HG02884 (cell line): ENCODE results near the gene CFAP107.
"Not testable (repeated sequence)": the region's sequence is repeated elsewhere in the genome, so short reads cannot be mapped to it uniquely, and the experiment has no call there.

Source experiments
- ATAC-seq: cut with Tn5 transposase; IDR thresholded peaks from one replicate; pipeline ENCODE4 v1.9.1; 2021; ENCODE audit warnings: mild to moderate bottlenecking, moderate library complexity; ENCODE audit not compliant: unreplicated experiment

CFAP107 gene, protein sequence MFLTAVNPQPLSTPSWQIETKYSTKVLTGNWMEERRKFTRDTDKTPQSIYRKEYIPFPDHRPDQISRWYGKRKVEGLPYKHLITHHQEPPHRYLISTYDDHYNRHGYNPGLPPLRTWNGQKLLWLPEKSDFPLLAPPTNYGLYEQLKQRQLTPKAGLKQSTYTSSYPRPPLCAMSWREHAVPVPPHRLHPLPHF

DNA sequence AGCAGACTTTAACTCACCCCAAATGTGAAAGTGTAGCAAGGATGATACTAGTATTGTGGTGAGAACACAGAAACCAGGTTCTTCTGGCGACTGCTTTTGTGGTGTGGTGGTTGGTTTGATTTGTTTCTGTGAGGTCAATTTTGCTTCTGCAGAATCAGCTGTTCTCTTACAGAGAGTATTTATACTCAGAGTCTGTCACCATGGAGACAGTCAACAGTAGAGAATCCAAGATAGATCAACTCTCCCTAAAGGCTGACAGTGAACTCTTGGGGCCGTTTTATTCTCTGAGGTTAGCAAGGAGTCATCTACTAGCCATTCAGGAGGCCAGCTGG lies at the start of gene CFAP107:
CFAP107 (plus strand) TSS at position 209 of the 332 bp plus-strand sequence. CDS start 231 bp downstream, outside the sequence.
- no peak for ATAC-seq

DNA sequence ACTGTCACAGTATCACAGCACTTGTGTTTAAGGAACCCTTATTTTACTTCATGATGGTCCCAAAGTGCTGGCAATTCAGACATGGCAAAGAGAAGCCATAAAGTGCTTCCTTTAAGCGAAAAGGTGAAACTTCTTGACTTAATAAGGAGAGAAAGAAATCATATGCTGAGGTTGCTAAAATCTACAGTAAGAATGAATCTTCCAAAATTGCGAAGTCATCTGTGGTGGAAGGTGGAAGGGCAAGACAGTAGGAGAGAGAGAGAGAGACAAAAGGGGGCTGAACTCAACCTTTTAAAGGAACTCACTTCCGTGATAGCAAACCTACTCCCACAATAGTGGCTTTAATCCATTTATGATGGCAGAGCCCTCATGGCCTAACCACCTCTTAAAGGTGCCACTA lies 49.3 kb upstream of the CFAP107 start:
- ATAC-seq: no peak

DNA sequence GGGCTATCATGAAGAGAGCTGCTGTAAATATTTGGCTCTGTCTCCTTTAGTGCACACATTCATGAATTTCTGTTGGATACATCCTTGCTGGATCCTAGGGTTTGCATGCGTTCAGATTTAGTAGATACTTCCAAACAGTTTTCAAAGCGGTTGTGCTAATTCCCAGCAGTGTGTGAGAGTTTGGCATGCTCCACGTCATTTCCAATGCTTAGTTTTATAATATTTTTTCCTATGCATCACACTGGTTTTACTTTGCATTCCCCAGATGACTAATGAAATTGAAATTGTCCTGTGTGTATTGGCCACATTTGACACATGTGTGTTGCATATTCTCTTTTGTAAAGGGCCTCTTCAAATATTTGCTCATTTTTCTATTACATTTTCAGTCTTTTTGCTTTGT lies 48.6 kb upstream of the CFAP107 start:
- no peak for ATAC-seq

DNA sequence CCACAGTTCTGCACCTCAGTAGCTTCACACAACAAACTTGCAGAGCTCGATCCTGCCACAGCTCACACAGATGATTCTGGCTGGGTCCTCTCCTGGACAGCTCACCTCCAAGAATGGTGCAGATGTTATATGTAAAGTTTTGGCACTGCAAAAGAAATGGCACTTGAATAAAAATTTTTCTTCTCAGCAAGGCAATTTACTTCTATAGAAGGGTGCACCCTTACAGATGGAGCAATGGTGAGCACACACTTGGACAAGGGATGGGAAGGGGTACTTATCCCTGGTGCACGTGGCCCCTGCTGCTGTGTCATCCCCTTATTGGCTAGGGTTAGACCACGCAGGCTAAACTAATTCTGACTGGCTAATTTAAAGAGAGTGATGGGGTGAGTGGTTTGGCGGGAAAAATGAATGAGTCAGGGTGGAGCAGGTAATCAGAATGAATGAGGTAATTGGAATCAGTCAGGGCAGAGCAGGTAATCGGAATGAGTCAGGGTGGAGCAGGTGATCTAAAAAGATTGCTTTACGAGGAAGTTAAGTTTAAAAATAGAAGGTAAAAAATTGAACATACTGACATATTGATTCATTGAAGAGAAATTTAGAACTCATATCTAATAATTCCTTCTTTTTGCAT lies 42.1 kb upstream of the CFAP107 start:
- no peak for ATAC-seq

DNA sequence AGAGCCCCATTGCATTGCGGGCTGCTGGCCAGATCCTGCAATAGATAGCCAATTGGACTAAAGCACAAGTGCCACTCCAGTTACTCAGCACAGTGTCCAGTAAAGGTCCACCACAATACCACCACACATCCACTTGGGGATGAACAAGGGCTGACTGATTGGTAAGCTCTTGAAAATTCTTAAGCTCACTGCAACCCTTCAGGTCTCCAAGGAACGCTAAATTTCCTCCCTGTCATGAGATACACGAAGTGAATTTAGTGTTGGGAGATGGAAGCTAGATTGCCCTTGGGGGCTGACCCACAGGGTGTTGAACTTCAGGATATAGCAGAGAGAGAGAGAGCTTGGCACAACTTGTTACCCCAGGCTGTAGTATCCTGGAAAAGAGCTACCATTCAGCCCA lies 39.9 kb upstream of the CFAP107 start:
- ATAC-seq: no peak

DNA sequence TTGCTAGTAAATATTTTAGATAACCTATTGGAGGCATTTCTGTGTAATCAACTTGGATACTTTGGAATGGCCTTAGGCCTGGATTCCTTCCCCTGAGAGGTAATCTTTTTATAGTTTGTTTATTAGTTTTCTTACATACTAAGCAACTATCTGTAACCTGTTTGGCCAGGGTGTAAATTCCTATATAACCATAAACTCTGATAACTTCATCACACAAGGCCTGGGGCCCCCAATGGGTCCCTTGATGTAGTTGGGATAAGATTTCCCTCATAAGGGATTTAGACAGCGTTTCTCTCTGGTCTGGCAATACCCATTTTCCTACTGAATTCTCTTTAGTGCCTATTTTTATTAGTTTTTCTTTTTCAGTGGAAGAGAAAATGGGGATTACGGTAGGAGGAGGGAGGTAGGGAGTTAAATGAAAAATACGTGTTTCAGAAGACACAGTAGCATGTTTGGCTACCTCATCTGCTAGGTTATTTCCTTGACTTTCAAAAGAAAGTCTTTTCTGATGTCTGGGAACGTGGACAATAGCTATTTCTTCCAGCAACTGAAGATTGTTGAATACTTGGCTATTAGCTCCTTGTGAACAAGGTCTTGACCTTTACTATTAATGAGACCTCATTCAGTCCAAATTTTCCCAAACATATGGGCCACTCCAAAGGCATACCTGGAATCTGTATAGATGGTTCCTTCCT lies 37.5 kb upstream of the CFAP107 start:
- no peak for ATAC-seq

DNA sequence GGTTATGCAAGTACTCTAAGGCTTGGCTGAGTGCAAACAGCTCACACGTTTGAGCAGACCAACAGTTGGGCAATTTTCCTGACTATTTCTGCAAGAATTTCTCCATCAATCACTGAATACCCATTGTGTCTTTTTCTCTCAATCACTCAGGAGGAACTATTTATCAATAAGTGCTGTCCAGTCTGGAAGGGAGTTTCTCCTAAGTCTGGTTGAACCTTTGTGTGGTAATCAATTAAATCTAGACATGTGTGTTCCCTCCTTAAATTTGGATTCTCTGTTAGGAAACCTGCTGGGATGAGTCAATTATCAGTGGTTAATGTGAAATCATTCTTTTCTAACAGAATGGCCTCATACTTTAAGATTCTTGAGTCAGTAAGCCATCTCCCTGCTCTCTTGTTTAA lies 36.9 kb upstream of the CFAP107 start:
- ATAC-seq: no peak

DNA sequence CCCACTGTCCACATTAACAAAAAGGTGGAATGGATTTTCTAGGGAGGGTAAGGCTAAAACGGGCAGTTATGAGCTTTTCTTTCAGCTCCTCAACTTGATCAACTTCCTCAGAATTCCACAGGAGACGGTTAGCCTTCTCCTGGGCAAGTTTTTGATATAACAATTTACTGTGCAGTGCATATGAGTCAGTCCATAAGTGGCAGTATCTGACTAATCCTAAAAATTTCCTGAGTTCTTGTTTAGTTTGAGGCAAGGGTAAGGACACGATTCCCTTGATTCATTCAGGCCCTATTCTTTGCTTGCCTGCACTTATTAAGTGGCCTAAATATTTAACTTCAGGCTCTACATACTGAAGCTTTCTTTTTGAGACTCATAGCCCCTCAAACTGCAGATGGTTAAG lies 36.3 kb upstream of the CFAP107 start:
- no peak for ATAC-seq

DNA sequence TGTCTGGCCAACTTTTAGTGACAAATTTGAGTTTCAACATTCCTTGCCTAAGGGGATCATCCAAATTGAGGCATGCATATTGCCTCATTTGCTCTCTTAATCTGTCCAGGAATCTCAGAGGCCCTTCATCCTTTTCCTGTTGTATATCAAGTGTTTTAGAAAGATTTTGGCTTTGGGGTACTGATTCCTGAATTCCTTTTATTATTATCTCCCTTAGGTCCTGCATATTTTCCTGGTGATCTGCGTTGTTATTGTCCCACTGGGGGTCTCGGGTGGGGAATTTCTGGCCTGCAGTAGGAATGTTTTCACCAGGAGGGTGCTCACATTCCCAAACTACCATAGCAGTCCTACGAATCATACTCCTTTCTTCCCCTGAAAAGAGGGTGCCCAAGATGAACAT lies 34.5 kb upstream of the CFAP107 start:
- ATAC-seq: no peak

DNA sequence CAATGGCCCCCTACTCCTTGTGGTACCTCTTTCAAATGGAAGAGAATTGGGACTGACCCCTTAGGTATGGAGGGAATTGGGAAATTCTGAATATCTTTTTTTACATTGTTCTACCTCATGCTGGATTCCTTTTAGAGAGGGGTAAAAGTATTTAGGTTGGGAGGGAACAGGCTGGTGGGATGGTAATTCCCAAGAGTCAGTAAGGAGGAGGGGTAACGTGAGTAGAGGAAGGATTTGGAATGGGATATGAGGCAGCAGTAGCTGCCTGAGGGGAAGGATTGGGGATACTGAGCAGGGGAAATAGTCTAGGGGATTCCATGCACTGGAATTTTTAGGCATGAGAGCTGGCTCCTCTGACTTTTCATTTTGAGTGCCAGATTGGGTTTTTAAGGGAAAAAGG lies 33.9 kb upstream of the CFAP107 start:
- no peak for ATAC-seq

DNA sequence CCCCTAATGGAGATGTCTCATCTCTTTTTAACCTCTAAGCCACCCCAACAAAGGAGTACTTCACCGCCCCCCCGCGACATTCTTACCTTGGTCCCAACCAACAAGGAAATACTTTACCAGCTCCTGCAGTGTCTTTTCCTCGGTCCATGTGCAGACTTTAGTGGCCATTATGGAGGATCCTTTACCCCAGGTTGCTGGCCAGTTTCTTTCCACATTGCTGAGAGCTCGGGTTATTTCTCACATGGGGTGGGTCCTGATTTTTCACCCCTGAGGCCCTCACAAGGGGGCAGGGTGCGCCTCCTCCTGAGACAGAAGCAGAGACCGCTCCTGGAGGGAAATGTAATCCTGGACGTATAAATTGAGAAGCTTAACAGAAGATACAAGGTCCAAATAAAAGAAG lies 33.1 kb upstream of the CFAP107 start:
- no peak for ATAC-seq

DNA sequence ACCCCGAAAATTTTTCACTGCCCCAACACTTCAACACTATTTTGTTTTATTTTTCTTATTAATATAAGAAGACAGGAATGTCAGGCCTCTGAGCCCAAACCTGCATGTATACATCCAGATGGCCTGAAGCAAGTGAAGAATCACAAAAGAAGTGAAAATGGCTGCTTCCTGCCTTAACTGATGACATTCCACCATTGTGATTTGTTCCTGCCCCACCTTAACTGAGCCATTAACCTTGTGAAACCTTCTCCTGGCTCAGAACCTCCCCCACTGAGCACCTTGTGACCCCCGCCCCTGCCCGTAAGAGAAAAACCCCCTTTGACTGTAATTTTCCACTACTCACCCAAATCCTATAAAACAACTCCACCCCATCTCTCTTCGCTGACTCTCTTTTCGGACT lies 32.3 kb upstream of the CFAP107 start:
- not testable (repeated sequence) for ATAC-seq

DNA sequence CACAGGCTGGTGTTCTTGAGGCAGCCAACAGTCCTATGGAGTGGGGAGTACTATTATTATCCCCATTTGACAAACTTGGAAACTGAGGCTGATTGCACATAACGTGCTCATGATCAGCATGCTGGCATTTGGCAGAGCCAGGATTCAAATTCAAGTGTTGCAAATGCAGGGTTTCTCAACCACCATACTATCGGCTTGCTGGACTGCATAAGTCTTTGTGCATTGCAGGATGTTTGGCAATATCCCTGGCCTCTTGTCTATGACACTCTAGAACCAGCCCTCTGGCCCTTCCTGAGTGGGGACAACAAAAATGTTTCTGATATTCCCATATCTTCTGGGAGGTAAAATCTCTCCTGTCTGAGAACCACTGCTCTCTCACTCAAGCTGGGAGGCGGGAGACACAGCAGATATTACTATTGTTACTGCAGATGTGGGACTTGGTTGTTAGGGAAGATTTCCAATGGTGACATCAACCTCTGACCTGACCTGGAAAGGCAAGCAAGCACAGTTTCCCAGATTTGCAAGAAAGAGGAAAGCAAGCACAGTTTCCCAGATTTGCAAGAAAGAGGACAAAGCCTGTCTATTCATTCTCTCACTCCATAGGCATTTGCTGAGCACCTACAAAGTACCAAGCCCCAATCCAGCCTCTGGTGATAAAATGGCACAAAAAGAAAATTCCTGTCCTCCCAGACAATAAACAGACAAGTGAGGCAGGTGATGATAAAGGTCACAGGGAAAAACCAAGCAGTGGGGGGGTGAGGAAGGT lies 31.1 kb upstream of the CFAP107 start:
- no peak for ATAC-seq

DNA sequence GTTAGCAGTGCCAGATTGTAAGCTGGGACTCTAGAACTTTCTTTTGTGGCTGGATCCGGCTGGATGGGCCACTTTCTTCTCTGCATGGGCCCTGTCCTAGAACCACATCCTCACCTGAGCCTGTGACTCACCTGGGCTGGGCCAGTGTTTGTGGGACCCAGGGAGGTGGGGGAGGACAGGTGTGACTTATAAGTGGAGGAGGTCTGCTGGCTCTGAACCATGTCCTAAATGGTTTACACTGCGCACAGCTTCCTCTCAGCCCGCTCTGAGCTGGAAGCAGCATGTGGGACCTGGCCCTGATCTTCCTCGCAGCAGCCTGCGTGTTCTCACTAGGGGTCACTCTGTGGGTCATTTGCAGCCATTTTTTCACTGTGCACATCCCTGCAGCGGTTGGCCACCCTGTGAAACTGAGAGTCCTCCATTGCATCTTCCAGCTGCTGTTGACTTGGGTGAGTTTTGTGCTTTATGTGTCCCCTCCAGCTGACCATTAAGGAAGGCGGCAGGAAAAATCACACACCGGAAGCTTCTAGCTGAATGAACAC lies 30.0 kb upstream of the CFAP107 start, which contains the start of gene AADACL3:
AADACL3 (plus strand) TSS at position 215 of the 542 bp plus-strand sequence; CDS start at position 282, 67 bp downstream.
- ATAC-seq: no peak

DNA sequence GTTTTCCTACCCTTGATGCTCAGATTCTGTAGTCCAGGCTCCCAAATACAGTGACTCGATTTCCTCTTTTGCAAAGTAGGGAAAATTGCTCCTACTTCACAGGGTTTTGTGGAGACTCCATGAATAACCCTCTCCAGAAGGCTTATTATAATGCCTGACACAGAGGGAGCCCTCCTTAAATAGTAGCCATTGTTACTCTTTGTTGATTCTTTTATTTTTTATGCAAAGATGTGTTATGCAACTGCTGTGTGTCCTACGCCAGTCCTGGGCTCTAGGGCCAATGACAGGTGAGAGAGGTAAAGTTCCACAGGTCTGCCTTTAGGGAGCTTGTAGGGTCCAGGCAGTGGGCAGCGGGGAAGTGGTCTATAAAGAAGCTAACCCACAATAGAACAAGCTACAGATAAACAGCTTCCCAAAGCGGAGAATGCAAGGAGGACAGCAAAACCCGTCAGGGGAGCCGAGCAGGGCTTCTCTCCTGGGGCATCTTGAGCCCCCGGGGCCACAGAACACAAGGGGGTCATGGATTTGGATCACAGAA lies 28.6 kb upstream of the CFAP107 start:
- ATAC-seq: no peak

DNA sequence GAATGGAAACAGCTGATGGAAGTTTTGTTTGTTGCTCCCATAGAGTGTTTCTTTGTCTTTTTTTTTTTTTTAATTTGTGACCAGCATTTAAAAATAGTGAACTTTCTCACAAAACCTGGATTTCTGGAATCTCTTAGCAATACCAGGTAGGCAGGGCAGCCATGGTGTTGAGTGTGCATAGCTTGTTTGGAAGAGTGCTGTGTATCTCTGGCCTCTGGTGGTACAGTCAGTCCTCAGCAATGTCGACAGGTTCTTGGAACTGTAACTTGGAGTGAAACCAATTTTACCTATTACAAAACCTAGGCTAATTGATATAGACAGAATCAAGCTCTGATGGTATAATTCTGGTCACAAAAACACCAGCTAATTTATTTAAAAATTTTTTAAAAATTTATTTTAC lies 23.4 kb upstream of the CFAP107 start:
- ATAC-seq: no peak

DNA sequence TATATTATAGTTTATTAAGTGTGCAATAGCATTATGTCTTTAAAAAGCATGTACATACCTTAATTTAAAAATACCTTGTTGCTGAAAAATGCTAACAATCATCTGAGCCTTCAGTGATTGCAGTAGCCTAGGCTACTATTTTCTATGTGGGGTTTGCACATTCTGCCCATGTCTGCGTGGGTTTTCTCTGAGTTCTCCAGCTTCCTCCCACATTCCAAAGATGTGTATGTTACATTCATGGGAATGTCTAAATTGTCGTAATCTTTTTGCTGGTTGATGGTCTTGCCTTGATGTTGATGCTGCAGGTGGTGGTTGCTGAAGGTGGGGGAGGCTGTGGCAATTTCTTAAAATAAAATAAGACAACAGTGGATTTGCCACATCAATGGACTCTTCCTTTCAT lies 17.6 kb upstream of the CFAP107 start:
- ATAC-seq: no peak

DNA sequence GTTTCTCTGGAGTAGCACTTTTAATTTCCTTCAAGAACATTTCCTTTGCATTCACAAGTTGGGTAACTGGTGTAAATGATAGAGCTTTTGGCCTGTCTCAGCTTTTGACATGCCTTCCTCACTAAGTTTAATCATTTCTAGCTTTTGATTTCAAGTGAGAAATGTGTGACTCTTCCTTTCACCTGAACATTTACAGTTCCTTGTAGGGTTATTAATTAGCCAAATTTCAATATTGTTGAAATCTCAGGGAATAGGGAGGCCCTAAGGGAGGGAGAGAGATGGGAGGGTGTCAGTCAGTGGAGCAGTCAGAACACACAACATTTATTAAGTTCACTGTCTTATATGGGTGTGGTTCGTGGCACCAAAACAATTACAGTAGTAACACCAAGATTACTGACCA lies 15.8 kb upstream of the CFAP107 start:
- no peak for ATAC-seq

DNA sequence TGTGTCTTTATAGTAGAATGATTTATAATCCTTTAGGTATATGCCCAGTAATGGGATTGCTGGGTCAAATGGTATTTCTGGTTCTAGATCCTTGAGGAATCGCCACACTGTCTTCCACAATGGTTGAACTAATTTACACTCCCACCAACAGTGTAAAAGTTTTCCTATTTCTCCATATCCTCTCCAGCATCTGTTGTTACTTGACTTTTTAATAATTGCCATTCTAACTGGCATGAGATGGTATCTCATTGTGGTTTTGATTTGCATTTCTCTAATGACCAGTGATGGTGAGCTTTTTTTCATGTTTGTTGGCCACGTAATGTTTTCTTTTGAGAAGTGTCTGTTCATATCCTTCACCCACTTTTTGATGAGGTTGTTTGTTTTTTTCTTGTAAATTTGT lies 14.9 kb upstream of the CFAP107 start:
- ATAC-seq: not testable (repeated sequence)

DNA sequence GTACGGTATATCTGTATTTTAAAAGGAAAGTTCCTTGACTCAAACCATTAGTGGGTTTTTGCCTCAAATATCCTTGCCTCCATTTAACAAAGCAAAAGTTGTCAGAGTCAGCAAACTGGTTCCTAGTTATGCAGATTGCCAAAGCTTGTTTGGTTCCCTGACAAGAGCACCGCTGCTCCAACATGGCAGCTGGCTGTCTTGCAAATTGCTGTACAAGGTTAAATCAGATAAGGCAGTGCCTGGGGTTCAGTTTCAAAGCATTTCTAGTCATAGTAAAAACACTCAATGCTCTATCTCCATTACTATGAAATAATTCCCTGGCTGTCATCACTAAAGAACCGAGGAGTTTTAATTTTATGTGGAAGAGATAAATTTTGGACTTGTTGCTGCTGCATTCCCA lies 11.3 kb upstream of the CFAP107 start:
- ATAC-seq: no peak

DNA sequence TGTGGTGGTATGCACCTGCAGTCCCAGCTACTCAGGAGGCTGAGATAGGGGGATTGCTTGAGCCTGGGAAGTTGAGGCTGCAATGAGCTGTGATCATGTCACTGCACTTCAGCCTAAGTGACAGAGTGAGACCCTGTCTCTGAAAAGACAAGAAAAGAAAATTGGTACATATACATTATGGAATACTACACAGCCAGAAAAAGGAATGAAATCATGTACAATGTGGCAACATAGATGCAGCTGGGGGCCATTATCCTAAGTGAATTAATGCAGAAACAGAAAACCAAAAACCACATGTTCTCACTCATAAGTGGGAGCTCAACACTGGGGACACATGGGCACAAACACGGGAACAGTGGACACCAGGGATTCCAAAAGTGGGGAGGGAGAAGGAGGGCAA lies 7.1 kb upstream of the CFAP107 start:
- no peak for ATAC-seq
